DMS153 (cell line): Measurements from ENCODE around the gene GLT6D1.

Source experiments
- DNase-seq: peaks from one replicate; lab custom pipeline; 2025; lab: John Stamatoyannopoulos, UW

Gene GLT6D1

GRCh38 chr9:135622415-135623020 lies 16.8 kb downstream of the GLT6D1 start:
- DNase-seq = no peak

- no peak for DNase-seq
Measured at GRCh38 chr9:135620558-135620957, 18.8 kb downstream of the GLT6D1 start.

- DNase-seq = no peak
Measured at GRCh38 chr9:135619599-135619886, 19.8 kb downstream of the GLT6D1 start.

- DNase-seq = no peak
Measured at GRCh38 chr9:135618866-135619598, 20.3 kb downstream of the GLT6D1 start.

- no peak for DNase-seq
Measured at GRCh38 chr9:135617991-135618411, 21.3 kb downstream of the GLT6D1 start.

GRCh38 chr9:135617538-135617900 lies 21.8 kb downstream of the GLT6D1 start:
- no peak for DNase-seq

GRCh38 chr9:135616619-135617537 lies 22.5 kb downstream of the GLT6D1 start:
- DNase-seq = no peak

- no peak for DNase-seq
Measured at GRCh38 chr9:135615666-135616618, 23.4 kb downstream of the GLT6D1 start.

- DNase-seq = no peak
Measured at GRCh38 chr9:135614821-135615665, 24.3 kb downstream of the GLT6D1 start.

GRCh38 chr9:135613946-135614805 lies 25.2 kb downstream of the GLT6D1 start:
- no peak for DNase-seq

GRCh38 chr9:135612981-135613910 lies 26.1 kb downstream of the GLT6D1 start:
- DNase-seq = no peak

GRCh38 chr9:135612437-135612836 lies 26.9 kb downstream of the GLT6D1 start:
- no peak for DNase-seq

GRCh38 chr9:135611875-135612209 lies 27.5 kb downstream of the GLT6D1 start:
- no peak for DNase-seq

GRCh38 chr9:135611142-135611874 lies 28.0 kb downstream of the GLT6D1 start:
- DNase-seq = no peak

GRCh38 chr9:135610290-135611141 lies 28.8 kb downstream of the GLT6D1 start:
- no peak for DNase-seq

- no peak for DNase-seq
Measured at GRCh38 chr9:135609366-135609955, 29.9 kb downstream of the GLT6D1 start.

GRCh38 chr9:135608999-135609317 lies 30.4 kb downstream of the GLT6D1 start:
- no peak for DNase-seq
